Pancreas (tissue), 10 donors: Measurements from ENCODE around the gene HEPACAM. TPM values are rescaled to one million over a fixed set of nuclear protein-coding genes. Genes with fewer than 3 reads are reported as not detected.

Experiments
- ATAC-seq, 4 donors: fragments of 200-7000 bp; cut with Tn5 transposase; one replicate each; pipeline versions ENCODE4 v1.8.0 to v1.9.1; 2020; ENCODE audit warnings: mild to moderate bottlenecking in 4 of 4, moderate library complexity in 4 of 4
- DNase-seq, 6 donors: peaks; one replicate each; pipeline ENCODE4 v3.0.0-alpha.2; 2020
- FAIRE-seq: peaks from 2 replicates; lab custom pipeline; 2012; peaks lifted over from hg19 to GRCh38; lab: Jason Lieb, UNC
- H3K27ac ChIP-seq, 4 donors: fragments of 200-600 bp; sonication (generic); 1 replicate in 3 of 4; 2 replicates in 1 of 4; pipeline versions ENCODE4 v1.5.0 to v1.8.0; 2020
- H3K27me3 ChIP-seq, 4 donors: fragments of 200-600 bp; one replicate each; pipeline ENCODE4 v1.8.0; 2021
- H3K36me3 ChIP-seq, 3 donors: fragments of 200-600 bp; sonication (generic) in 1 of 3; one replicate each; pipeline versions ENCODE4 v1.5.0 to v1.8.0; 2020 to 2021
- H3K4me1 ChIP-seq, 3 donors: fragments of 200-600 bp; one replicate each; pipeline ENCODE4 v1.8.0; 2021
- H3K4me3 ChIP-seq, 4 donors: fragments of 200-600 bp; sonication (generic) in 2 of 4; one replicate each; pipeline versions ENCODE4 v1.5.0 to v1.8.0; 2020 to 2021
- H3K9me3 ChIP-seq, 4 donors: fragments of 200-600 bp; one replicate each; pipeline ENCODE4 v1.8.0; 2021
- CTCF ChIP-seq, 4 donors: fragments of 200-600 bp; sonication (generic) in 3 of 4; IDR thresholded peaks; one replicate each; pipeline versions ENCODE4 v1.5.0 to v1.8.0; 2021; ENCODE audit warnings: antibody characterized with exemption in 4 of 4
- WGBS, 2 donors: extraction: QIAGEN DNeasy Blood & Tissue Kit; methylation state at CpG; one replicate each; pipeline ENCODE4 v1.1.7; 2013; 5-methylcytosine and 5-hydroxymethylcytosine counted together
- intact Hi-C, 3 donors: fragments of 100-400 bp; cut with DNase I; formaldehyde crosslinking; loops; one replicate each; pipeline versions ENCODE4 v1.11.1 to v1.14.2; 2022
- polyA plus RNA-seq, 2 donors: library from polyadenylated mRNA; stranded (reverse); fragments of 200-250 nt; gene quantifications; one replicate each; pipeline ENCODE4 v1.2.3, GENCODE V29; 2013
- total RNA-seq, 6 donors: library from RNA; stranded (reverse); fragmentation: NEBNext Ultra II Directional in 4 of 6; extraction: Animal tissue kit (Norgen Biotek cat#: 25700) in 4 of 6; gene quantifications; one replicate each; pipeline versions ENCODE4 v1.2.1 to v1.2.4, GENCODE V29; 2021 to 2023
- donor health status: healthy with polysubstance abuse.
- donor health status: DM: no; HTN: no; CAD: no; lungs with moderate emphysema.
- donor health status: DM: no; HTN: no; CAD: no.
- donor health status: control.
- donor health status: control.
- donor health status: Bipolar disorder and iron deficiency.
- donor health status: DM: yes; HTN: yes; CAD: no.
- donor health status: DM: no; HTN: no; CAD: no.
- donor health status: DM: no; HTN: no; CAD: no.
- donor health status: DM: yes; HTN: yes; CAD: no.

HEPACAM gene
- total and polyA plus RNA-seq, 8 donors, result 0.03 to 0.38 (median 0.15) TPM; not detected in 2

DNA sequence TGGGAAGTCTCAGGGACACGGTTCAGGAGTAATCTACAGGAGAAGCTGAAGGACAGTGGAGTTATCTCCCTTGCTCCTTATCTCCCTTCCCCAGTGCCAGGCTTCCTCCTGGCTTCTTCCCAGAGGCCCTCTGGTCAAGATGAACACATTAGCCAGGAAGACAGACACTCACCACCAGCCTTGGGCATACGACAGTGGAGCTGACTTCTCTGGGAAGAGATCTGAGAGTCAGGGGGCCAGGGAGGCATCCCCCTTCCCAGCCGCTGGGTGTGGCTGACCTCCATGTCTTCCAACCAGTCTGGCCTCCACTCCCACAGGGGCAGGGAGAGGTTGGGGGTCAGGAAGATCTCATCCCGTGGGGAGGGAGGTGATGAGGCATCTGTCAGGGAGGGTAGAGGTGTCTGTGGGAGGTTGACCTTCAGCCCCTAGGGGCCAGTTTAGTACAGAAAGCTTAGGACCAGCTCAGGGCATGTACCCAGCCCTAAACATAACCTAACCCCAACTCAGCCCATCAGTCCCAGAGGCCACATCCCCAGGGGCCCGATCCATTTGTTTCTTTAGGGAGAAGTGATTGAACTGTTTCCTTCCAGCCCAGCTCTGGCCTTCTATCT is 50.9 kb downstream of the HEPACAM start:
- Histone ChIP-seq H3K4me3 (no peak overlapping the region), H3K27ac (no peak overlapping the region), H3K4me1 (no peaks in the 10 kb centered on the region), H3K36me3 (no peaks in the 10 kb centered on the region), H3K9me3 (no peaks in the 10 kb centered on the region), H3K27me3 (no peaks in the 10 kb centered on the region)
- WGBS, 2 donors, result 49 to 56% methylated on average over 5 of the region's 5 CpGs
- FAIRE-seq, result no peak
- DNase-seq, result no peak
- TF ChIP-seq CTCF (IDR thresholded peaks at IDR 0.05), result no peak
- no peak for ATAC-seq
- intact Hi-C loops, result no loop called here

GRCh38 chr11:124884340-124884739 is 51.5 kb downstream of the HEPACAM start:
- H3K27me3 ChIP-seq, result no peaks in the 10 kb centered on the region
- ATAC-seq (no peak), FAIRE-seq (no peak), DNase-seq (no peak)
- no peaks in the 10 kb centered on the region for H3K36me3 ChIP-seq
- H3K4me1 ChIP-seq, result no peaks in the 10 kb centered on the region
- no peak for TF ChIP-seq CTCF (IDR thresholded peaks at IDR 0.05)
- H3K9me3 ChIP-seq, result no peaks in the 10 kb centered on the region
- H3K27ac ChIP-seq, result no peak overlapping the region
- H3K4me3 ChIP-seq, result no peak overlapping the region
- intact Hi-C loops, result no loop called here
- 82 to 88% methylated on average over 1 of the region's 1 CpG for WGBS, 2 donors

DNA sequence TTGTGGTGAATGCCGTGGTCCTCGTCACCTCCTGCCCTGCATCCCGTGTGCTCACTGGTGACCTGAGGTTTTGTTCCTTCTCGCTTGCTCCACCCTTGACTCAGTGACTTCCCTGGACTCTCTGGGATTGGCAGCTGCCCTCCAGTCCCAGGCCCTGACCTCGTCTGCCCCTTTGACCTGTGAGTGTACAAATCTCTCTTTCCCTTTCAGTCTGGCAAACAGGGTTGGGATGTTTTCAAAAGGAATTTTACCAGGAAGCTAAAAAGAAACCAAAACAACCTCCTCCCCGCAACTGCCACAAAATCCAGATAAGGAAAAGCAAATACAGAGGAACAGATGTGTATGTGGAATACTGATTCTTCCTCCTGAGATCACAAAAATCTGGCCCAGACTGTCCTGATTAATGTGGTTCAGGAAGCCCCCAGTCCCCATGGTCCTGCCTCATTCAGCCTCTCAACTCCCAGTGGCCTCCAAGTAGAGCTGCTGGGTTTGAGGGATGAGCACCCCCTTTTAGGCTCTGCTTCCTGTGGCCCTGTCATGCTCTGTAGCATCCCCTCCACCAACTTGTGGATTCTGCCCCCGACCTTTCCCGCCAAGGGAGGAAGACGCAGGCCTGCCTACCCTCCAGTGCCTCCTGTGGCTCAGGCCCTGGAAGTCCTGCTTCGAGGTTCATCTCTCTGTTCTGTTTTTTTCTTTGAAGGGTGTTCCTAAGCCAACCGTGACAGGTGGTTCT is 53.3 kb downstream of the HEPACAM start:
- H3K9me3 ChIP-seq, result no peaks in the 10 kb centered on the region
- no peak overlapping the region for H3K4me3 ChIP-seq
- DNase-seq, result no peak
- peak in 3 of 4 donors; percentile 19 to 36 (median 34) for ATAC-seq
- H3K27me3 ChIP-seq, result no peaks in the 10 kb centered on the region
- intact Hi-C loops, result no loop called here
- WGBS, 2 donors, result 58% methylated on average over 11 of the region's 11 CpGs
- FAIRE-seq, result no peak
- H3K4me1 ChIP-seq, result no peaks in the 10 kb centered on the region
- no peaks in the 10 kb centered on the region for H3K36me3 ChIP-seq
- H3K27ac ChIP-seq, result peak overlapping the region in 2 of 4 donors; percentile 27 to 62
- TF ChIP-seq CTCF (IDR thresholded peaks at IDR 0.05), result no peak

DNA sequence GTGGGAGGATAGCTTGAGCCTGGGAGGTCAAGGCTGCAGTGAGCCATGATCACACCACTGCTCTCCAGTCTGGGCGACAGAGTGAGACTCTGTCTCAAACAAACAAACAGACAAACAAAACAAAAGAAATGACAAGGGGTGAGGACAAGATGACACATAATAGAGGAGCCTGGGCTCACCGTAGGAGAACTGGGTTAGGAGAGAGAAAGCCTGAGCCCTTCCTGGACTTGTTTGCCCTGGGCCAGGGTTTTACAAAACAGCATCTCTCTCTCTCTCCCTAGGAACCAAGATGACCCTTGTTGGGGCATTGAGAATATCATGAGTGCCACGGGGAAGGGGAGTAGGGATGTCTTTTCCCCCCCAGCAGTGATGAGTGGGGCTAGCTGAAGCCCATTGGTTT is 54.9 kb downstream of the HEPACAM start:
- FAIRE-seq (no peak), DNase-seq (no peak), ATAC-seq (no peak)
- no peaks in the 10 kb centered on the region for H3K36me3 ChIP-seq
- intact Hi-C loops, result no loop called here
- no peaks in the 10 kb centered on the region for H3K27me3 ChIP-seq
- H3K4me1 ChIP-seq, result peaks cover 0 to under 1% (median 0%) of the 10 kb centered on the region in 3 donors
- no peak overlapping the region for H3K27ac ChIP-seq
- no peak overlapping the region for H3K4me3 ChIP-seq
- 60 to 71% methylated on average over 3 of the region's 3 CpGs for WGBS, 2 donors
- no peaks in the 10 kb centered on the region for H3K9me3 ChIP-seq
- no peak for TF ChIP-seq CTCF (IDR thresholded peaks at IDR 0.05)

DNA sequence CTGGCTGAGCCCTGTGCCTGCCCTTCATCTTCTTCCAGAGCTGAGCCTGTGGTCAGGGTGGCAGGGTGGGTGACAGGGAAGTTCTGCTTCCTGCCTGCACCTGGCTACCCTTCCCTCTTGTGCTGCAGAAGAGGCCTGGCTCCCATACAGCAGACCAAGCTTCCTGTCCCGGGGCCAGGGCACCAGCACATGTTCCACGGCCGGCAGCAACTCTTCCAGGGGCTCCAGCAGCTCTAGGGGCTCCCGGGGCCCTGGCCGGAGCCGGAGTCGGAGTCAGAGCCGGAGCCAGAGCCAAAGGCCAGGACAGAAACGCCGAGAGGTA is 55.6 kb downstream of the HEPACAM start:
- Histone ChIP-seq H3K27me3 (no peaks in the 10 kb centered on the region), H3K4me1 (peaks cover 0 to 5% (median 0%) of the 10 kb centered on the region in 3 donors), H3K27ac (no peak overlapping the region), H3K9me3 (no peaks in the 10 kb centered on the region), H3K36me3 (no peaks in the 10 kb centered on the region), H3K4me3 (no peak overlapping the region)
- DNase-seq (no peak), ATAC-seq (no peak), FAIRE-seq (no peak)
- TF ChIP-seq CTCF (IDR thresholded peaks at IDR 0.05), result no peak
- 65 to 71% methylated on average over 10 of the region's 10 CpGs for WGBS, 2 donors
- intact Hi-C loops, result no loop called here
